ENCODE measurements around the gene C3orf22. TPM values are rescaled to one million over a fixed set of nuclear protein-coding genes. Genes with fewer than 3 reads are reported as not detected.

Gene C3orf22
- total RNA-seq, 1 donor from 2014 or later, result not detected

DNA sequence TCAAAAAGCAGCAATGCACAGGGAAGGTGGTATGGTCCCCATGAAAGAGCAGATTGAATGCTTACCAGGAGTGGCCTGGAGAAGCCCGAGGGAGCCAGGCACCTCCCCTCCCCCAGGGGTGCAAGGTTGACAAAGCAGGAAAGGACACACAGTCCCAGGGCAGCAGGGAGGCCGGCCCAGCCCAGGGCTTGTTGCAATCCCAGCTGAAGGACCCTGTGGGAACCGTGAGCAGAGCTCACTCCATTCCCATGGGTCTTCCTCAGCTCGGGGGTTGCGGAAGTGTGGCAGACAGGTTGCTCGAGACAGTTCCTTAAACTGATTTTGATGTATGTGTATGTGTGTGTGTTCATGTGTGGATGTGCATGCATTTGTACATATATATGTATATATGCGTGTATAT lies 57.0 kb downstream of the C3orf22 start:
- TF ChIP-seq, protein P1, sequence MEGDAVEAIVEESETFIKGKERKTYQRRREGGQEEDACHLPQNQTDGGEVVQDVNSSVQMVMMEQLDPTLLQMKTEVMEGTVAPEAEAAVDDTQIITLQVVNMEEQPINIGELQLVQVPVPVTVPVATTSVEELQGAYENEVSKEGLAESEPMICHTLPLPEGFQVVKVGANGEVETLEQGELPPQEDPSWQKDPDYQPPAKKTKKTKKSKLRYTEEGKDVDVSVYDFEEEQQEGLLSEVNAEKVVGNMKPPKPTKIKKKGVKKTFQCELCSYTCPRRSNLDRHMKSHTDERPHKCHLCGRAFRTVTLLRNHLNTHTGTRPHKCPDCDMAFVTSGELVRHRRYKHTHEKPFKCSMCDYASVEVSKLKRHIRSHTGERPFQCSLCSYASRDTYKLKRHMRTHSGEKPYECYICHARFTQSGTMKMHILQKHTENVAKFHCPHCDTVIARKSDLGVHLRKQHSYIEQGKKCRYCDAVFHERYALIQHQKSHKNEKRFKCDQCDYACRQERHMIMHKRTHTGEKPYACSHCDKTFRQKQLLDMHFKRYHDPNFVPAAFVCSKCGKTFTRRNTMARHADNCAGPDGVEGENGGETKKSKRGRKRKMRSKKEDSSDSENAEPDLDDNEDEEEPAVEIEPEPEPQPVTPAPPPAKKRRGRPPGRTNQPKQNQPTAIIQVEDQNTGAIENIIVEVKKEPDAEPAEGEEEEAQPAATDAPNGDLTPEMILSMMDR (conservative IDR thresholded peaks at IDR 0.05; ENCODE audit: low read depth, low read length), result no peak
- no peak overlapping the region for H3K4me3 ChIP-seq (ENCODE audit: low read depth, low read length)
- DNase-seq (ENCODE audit: low read depth), result no peak

- no peak for DNase-seq (ENCODE audit: low read depth)
- TF ChIP-seq, protein P1 (conservative IDR thresholded peaks at IDR 0.05; ENCODE audit: low read depth, low read length), result no peak
- H3K4me3 ChIP-seq (ENCODE audit: low read depth, low read length), result no peak overlapping the region
Observed at GRCh38 chr3:126501054-126501453, 57.7 kb downstream of the C3orf22 start.

- DNase-seq (ENCODE audit: low read depth), result no peak
- TF ChIP-seq, protein P1 (conservative IDR thresholded peaks at IDR 0.05; ENCODE audit: low read depth, low read length), result no peak
Observed at GRCh38 chr3:126500016-126500415, 58.7 kb downstream of the C3orf22 start.

More at GRCh38 chr3:126500016-126500415, 58.7 kb downstream of the C3orf22 start:
- no peak overlapping the region for H3K4me3 ChIP-seq (ENCODE audit: low read depth, low read length)

Other genes starting within 250 kb of the C3orf22 start
- 0.14 TPM in 1 of 2 replicates, not detected in the other for gene KLF15, start 201.5 kb downstream of the C3orf22 start, total RNA-seq
- not detected in 2 replicates for gene CFAP100, start 164.0 kb downstream of the C3orf22 start, total RNA-seq
- gene ZXDC, start 83.0 kb downstream of the C3orf22 start, total RNA-seq, result 19.3 and 20.5 TPM in 2 replicates
- gene UROC1, start 41.2 kb downstream of the C3orf22 start, total RNA-seq, result not detected in 2 replicates
- gene CHST13, start 34.8 kb downstream of the C3orf22 start, total RNA-seq, result 0.29 TPM in 2 replicates
- gene TXNRD3, start 96.2 kb upstream of the C3orf22 start, total RNA-seq, result 4.5 and 9.4 TPM in 2 replicates
- 13.8 and 38.2 TPM in 2 replicates for gene CHCHD6, start 145.3 kb upstream of the C3orf22 start, total RNA-seq

Measured in epithelial cell of proximal tubule (primary cell).